ENCODE results near the gene EIF1B. TPM values are rescaled to one million over a fixed set of nuclear protein-coding genes. Genes with fewer than 3 reads are reported as not detected.
A peak's percentile ranks its signal among the peaks of the same experiment; 100 is the strongest.

The EIF1B gene
- total RNA-seq, 1 experiment from 2014 or later, result 21.7 TPM

- H3K27me3 ChIP-seq, result no peaks in the 10 kb centered on the region
- no peaks in the 10 kb centered on the region for H3K4me1 ChIP-seq
- no peak for DNase-seq
- H3K36me3 ChIP-seq, result no peaks in the 10 kb centered on the region
- H3K4me3 ChIP-seq, result no peak overlapping the region
- no peak overlapping the region for H3K27ac ChIP-seq
- no peaks in the 10 kb centered on the region for H3K9me3 ChIP-seq (replicated peaks)
Measured at GRCh38 chr3:40323946-40324345, 14.4 kb downstream of the EIF1B start.

DNA sequence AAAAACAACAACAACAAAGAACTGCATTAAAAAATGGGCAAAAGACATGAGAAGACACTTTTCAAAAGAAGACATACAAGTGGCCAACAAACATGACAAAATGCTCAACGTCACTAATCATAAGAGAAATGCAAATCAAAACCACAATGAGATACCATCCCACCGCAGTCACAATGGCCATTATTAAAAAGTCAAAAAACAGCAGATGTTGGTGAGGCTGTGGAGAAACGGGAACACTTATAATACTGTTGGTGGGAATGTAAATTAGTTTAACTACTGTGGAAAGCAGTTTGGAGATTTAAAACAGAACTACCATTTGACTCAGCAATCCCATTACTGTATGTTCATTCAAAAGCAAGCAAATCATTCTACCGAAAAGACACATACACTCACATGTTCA lies 15.1 kb downstream of the EIF1B start:
- Histone ChIP-seq H3K4me3 (no peak overlapping the region), H3K27me3 (no peaks in the 10 kb centered on the region), H3K4me1 (no peaks in the 10 kb centered on the region), H3K27ac (no peak overlapping the region), H3K36me3 (no peaks in the 10 kb centered on the region), H3K9me3 (replicated peaks) (no peaks in the 10 kb centered on the region)
- no peak for DNase-seq

DNA sequence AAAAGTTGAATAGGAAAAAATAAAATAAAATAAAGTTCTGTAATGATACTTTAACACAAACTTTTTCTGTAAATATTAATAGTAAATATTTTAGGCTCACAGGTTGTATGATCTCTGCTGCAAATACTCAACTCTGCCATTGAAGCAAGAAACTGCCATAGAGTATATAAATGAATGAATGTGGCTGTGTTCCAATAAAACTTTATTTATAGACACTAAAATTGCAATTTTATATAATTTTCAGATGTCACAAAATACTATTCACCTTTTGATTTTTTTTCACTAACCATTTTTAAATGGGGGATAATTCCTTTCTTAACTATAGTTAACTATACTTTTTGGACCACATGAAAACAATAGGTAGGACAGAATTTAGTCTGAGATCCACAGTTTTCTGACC lies 16.0 kb downstream of the EIF1B start:
- H3K4me1 ChIP-seq, result no peaks in the 10 kb centered on the region
- DNase-seq, result no peak
- no peak overlapping the region for H3K27ac ChIP-seq

GRCh38 chr3:40328374-40328773 lies 18.9 kb downstream of the EIF1B start:
- H3K27me3 ChIP-seq, result no peaks in the 10 kb centered on the region
- no peaks in the 10 kb centered on the region for H3K4me1 ChIP-seq
- no peak for DNase-seq
- H3K9me3 ChIP-seq (replicated peaks), result no peaks in the 10 kb centered on the region
- no peak overlapping the region for H3K4me3 ChIP-seq
- no peaks in the 10 kb centered on the region for H3K36me3 ChIP-seq
- no peak overlapping the region for H3K27ac ChIP-seq

More for the DNA sequence above, 16.0 kb downstream of the EIF1B start:
- Histone ChIP-seq H3K9me3 (replicated peaks) (no peaks in the 10 kb centered on the region), H3K36me3 (no peaks in the 10 kb centered on the region), H3K4me3 (no peak overlapping the region), H3K27me3 (no peaks in the 10 kb centered on the region)

- Histone ChIP-seq H3K4me1 (no peaks in the 10 kb centered on the region), H3K27me3 (no peaks in the 10 kb centered on the region), H3K9me3 (replicated peaks) (no peaks in the 10 kb centered on the region), H3K27ac (no peak overlapping the region), H3K4me3 (no peak overlapping the region), H3K36me3 (no peaks in the 10 kb centered on the region)
- no peak for DNase-seq
Measured at GRCh38 chr3:40329071-40329470, 19.6 kb downstream of the EIF1B start.

DNA sequence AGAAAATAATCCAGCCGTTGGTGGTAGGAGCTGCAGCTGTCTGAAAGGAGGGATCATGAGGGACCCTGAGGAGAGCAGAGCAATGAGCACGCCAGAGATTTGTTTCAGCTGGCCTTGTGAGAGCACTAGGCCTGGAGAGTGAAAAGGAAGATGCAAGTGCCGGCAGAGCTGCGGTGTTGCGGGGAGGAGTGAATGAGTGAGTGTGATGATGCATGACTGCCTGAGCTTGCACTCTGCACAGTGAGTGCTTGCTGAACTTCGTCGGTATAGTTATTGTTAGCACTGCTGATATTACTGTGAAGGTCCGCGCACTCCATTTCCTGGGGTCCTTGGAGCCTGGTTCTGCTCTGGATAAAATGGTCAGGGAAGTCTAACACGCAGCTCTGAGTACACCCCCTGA lies 23.2 kb downstream of the EIF1B start:
- Histone ChIP-seq H3K27ac (no peak overlapping the region), H3K36me3 (no peaks in the 10 kb centered on the region), H3K4me3 (no peak overlapping the region), H3K4me1 (no peaks in the 10 kb centered on the region), H3K9me3 (replicated peaks) (no peaks in the 10 kb centered on the region), H3K27me3 (no peaks in the 10 kb centered on the region)
- DNase-seq, result peak in 1 of 2 experiments; percentile 9

DNA sequence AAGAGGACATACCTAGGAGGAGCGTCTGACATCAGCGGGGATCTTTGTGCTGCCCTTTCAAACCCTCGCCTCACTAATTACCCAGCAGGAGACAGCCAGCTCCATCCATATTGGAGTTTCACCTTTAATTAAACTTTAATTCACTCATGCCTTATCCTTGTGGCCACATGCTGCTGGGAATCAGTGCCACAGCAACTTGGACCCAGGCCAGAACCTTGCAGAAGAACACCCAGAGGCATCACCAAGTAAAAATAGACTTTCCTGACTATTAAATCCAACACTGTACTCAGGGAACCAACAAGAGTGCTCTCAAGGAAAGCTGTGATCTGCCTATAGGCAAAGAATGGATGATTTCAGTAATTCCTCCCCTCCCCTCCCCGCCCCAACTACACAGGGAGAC lies 23.9 kb downstream of the EIF1B start:
- DNase-seq, result peak in 1 of 2 experiments; percentile 9
- H3K4me1 ChIP-seq, result no peaks in the 10 kb centered on the region
- H3K27ac ChIP-seq, result no peak overlapping the region
- no peaks in the 10 kb centered on the region for H3K9me3 ChIP-seq (replicated peaks)
- H3K36me3 ChIP-seq, result no peaks in the 10 kb centered on the region
- H3K4me3 ChIP-seq, result no peak overlapping the region
- no peaks in the 10 kb centered on the region for H3K27me3 ChIP-seq

DNA sequence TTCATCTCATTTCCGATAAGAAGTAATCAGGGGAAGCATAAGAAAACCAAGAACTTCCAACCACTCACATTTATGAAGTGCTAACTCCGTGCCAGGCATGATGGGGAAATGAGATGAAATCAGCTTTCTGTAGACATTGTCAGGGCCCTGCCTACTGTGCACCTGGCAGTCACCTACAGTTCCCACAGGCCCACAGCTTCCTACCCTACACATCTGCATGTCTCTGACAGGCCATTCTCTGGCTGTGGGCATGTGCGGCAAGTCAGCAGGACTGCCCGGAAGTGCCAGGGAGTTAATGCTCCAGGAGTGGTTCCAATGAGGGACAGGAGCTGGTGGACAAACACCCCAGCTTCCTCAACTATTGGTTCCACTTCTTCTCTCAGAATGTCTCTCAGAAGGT lies 24.3 kb downstream of the EIF1B start:
- no peak overlapping the region for H3K27ac ChIP-seq
- no peaks in the 10 kb centered on the region for H3K27me3 ChIP-seq
- no peaks in the 10 kb centered on the region for H3K36me3 ChIP-seq
- H3K4me3 ChIP-seq, result no peak overlapping the region
- H3K4me1 ChIP-seq, result no peaks in the 10 kb centered on the region
- H3K9me3 ChIP-seq (replicated peaks), result no peaks in the 10 kb centered on the region
- no peak for DNase-seq

DNA sequence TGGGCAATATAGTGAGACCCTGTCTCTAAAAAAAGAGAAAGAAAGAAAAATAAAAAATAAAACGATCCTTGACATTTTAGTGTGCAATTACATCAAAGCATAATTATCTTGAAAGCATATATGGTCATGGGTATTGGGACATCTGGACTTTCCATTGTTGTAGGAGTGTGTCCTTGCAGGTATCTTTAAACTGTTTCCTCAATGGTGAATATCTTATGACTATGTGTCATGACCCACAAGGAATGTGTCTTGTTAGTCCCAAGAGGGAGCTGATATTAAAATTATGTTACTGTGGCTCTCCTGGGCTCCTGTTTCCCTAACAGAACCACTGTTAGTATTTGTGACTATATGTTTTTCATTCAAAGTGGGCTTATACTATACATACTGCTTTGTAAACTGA lies 26.6 kb downstream of the EIF1B start:
- no peaks in the 10 kb centered on the region for H3K9me3 ChIP-seq (replicated peaks)
- H3K36me3 ChIP-seq, result no peaks in the 10 kb centered on the region
- DNase-seq, result no peak
- no peak overlapping the region for H3K4me3 ChIP-seq
- H3K27me3 ChIP-seq, result no peaks in the 10 kb centered on the region
- H3K27ac ChIP-seq, result no peak overlapping the region
- H3K4me1 ChIP-seq, result no peaks in the 10 kb centered on the region

GRCh38 chr3:40336511-40337135 lies 27.1 kb downstream of the EIF1B start:
- Histone ChIP-seq H3K4me1 (no peaks in the 10 kb centered on the region), H3K9me3 (replicated peaks) (no peaks in the 10 kb centered on the region), H3K4me3 (no peak overlapping the region), H3K27me3 (no peaks in the 10 kb centered on the region), H3K36me3 (no peaks in the 10 kb centered on the region), H3K27ac (no peak overlapping the region)
- no peak for DNase-seq

DNA sequence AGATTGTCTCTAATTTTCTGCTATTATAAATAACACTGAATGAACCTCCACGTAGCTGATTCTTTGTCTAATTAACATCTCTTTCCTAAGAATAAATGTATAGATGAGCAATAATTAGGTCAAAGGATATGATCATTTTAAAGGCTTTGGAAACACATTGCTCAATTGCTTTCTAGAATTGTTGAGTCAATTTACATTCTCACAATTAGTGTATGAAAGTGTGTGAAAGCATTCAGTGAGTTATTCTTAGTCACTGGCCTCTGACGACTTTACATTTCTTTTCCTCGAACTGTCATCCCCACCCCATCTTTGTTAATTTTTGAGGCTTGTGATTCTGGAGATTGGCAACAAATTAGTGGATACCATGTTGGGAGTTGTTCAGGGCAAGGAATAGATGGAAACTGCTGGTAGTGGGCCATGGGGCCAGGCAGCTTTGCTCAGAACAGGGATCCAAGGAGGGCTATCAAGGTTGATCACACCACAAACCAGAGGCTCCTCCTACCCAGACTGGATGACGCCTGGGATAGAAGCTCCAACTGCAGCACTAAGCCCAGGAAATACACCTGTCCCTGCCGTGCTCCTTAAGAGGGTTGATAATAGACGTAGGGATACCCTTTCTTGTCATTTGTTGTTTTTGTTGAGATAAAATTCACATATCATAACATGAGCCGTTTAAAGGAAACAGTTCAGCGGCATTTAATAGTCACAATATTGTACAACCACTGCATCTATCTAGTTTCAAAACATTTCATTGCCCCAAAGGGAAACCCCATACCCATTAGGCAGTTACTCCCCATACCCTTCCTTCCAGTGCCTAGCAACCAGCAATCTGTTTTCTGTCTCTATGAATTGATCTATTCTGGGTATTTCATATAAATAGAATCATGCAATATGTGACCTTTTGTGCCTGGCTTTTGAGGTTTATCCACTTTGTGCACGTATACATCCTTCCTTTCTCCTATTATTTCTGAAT lies 27.9 kb downstream of the EIF1B start:
- Histone ChIP-seq H3K27me3 (no peaks in the 10 kb centered on the region), H3K9me3 (replicated peaks) (no peaks in the 10 kb centered on the region), H3K27ac (no peak overlapping the region), H3K4me1 (no peaks in the 10 kb centered on the region), H3K4me3 (no peak overlapping the region), H3K36me3 (no peaks in the 10 kb centered on the region)
- DNase-seq, result no peak

- H3K4me1 ChIP-seq, result no peaks in the 10 kb centered on the region
- H3K27me3 ChIP-seq, result no peaks in the 10 kb centered on the region
- no peaks in the 10 kb centered on the region for H3K9me3 ChIP-seq (replicated peaks)
- H3K27ac ChIP-seq, result no peak overlapping the region
- no peaks in the 10 kb centered on the region for H3K36me3 ChIP-seq
- DNase-seq, result no peak
- no peak overlapping the region for H3K4me3 ChIP-seq
Measured at GRCh38 chr3:40339871-40340270, 30.4 kb downstream of the EIF1B start.

DNA sequence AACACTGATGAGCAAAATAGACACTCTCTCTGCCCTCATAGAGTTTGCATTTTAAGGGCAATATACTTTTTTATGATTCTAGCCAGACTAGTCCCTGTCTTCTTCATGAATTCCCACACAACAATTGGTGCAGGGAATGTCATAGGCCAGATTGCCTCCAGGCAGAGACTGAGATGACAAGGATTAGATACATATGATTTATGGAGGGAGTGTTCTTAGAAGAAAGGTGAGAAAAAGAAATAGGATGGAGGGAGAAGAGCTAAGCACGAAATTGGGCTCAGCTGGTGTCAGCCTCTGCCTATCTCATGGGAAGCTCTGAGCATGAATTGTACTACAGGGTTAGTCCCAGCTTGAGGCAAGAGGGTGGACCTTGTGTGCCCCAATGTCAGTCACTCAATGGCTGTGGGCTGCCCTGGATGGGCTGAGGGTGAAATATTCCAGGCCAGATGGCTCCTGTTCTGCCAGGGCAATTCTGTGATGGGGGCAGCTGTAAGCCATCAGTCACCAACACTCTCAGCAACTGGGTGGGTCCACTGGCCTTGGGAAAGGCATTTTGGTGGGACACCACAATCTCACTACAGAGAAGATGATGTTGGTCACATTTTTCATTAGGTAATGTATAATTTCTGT lies 31.1 kb downstream of the EIF1B start:
- H3K27ac ChIP-seq, result no peak overlapping the region
- H3K9me3 ChIP-seq (replicated peaks), result no peaks in the 10 kb centered on the region
- H3K27me3 ChIP-seq, result no peaks in the 10 kb centered on the region
- H3K4me3 ChIP-seq, result no peak overlapping the region
- no peaks in the 10 kb centered on the region for H3K4me1 ChIP-seq
- no peak for DNase-seq
- H3K36me3 ChIP-seq, result no peaks in the 10 kb centered on the region

DNA sequence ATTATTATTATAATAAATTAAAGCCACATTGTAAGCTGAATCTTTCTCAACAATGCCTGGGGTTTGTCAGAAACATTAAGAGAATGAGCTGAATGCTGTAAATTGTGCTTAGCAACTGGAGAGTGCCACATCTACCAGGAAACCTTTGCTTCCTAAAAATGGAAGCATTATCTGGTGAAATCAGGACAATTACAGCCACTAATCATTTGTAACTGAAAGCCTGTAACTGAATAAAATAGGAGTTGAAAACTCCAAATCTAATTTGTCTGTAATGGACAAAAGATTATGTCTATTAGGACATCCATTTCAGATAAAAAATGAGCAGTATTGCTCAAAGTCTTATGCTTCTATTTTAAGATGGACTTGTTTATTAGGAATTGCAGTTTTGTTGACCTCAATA lies 32.2 kb downstream of the EIF1B start:
- Histone ChIP-seq H3K9me3 (replicated peaks) (no peaks in the 10 kb centered on the region), H3K4me1 (no peaks in the 10 kb centered on the region), H3K27ac (no peak overlapping the region), H3K4me3 (no peak overlapping the region), H3K36me3 (no peaks in the 10 kb centered on the region), H3K27me3 (no peaks in the 10 kb centered on the region)
- no peak for DNase-seq

DNA sequence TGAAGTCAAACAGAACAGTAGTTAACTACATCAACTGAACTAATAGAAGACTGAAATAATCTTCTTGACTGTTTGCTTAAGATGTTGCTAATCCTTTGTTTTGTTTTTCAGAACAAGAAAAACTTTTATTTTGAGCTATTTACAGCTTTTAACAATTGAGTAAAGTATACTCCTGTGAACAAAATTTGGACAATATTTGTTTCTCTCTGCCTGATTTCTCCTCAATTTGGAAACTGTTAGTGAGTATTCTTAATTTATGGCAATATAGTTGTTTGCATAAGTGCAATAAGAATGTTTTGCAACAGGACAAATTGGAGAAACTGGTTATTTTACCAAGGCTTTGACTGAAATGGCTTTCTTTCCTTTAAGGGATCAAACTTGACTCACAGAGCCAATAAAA lies 41.0 kb downstream of the EIF1B start:
- Histone ChIP-seq H3K9me3 (replicated peaks) (no peaks in the 10 kb centered on the region), H3K36me3 (no peaks in the 10 kb centered on the region), H3K4me1 (no peaks in the 10 kb centered on the region), H3K27ac (no peak overlapping the region), H3K27me3 (no peaks in the 10 kb centered on the region), H3K4me3 (no peak overlapping the region)
- DNase-seq, result no peak

All from SJCRH30 (cell line).